ENCODE data around the gene DGKD. TPM values are rescaled to one million over a fixed set of nuclear protein-coding genes. Genes with fewer than 3 reads are reported as not detected.

The DGKD gene
- total and polyA plus RNA-seq, 9 of the 15 experiments (the other 6 are each of a cell fraction or from before 2014, with no cell fraction given): 0.52 to 29.5 (median 10.6) TPM

DNA sequence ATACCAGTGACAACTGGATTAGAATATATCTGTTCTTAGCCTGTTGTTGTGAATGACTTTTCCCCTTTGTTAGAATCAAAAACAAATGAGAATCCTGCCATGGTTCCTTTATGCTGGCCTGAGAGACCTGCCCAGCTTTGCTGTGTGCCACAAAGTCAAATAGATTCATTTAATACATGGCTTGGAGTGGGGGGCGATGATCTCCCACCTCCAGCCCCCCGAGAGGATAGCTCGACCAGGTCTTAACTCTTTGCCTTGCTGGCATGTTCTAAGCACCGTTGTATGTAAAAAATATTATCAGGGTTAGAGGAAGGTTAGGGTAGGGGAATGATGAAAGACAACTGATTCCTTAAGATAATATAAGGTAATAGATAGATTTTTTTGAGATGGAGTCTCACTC, 22.2 kb upstream of the DGKD start:
- no peak overlapping the region for H3K4me2 ChIP-seq (ENCODE audit: insufficient read depth, low read length)
- in situ Hi-C loops (cut with MboI): no loop called here
- no peak overlapping the region for H3K27ac ChIP-seq (ENCODE audit: extremely low read depth, low read depth, low read length)
- H3K9me1 ChIP-seq (ENCODE audit: control insufficient read depth, insufficient read depth, low read length): no peaks in the 10 kb centered on the region
- H3K9ac ChIP-seq (ENCODE audit: insufficient read depth in 1 of 2, low read depth in 2 of 2, low read length in 2 of 2): no peak overlapping the region
- no peaks in the 10 kb centered on the region for H3K79me2 ChIP-seq (ENCODE audit: control insufficient read depth, insufficient read depth, low read length)
- no TSS peak for BruUV-seq (replicated peaks)
- WGBS (ENCODE audit: insufficient coverage, low coverage, missing lambda C conversion rate): 40% methylated on average over 4 of the region's 4 CpGs
- no peak overlapping the region for H3K4me3 ChIP-seq
- TF ChIP-seq CBFA2T3 (IDR thresholded peaks at IDR 0.05): no peak
- TF ChIP-seq MITF (IDR thresholded peaks at IDR 0.05): no peak
- TF ChIP-seq SREBF1 (IDR thresholded peaks at IDR 0.05; ENCODE audit: borderline replicate concordance, low read depth, low read length): no peak
- TF ChIP-seq GTF2E2 (tag; IDR thresholded peaks at IDR 0.05): no peak
- TF ChIP-seq YBX1 (IDR thresholded peaks at IDR 0.05): no peak
- TF ChIP-seq FOXJ2 (tag; IDR thresholded peaks at IDR 0.05): no peak
- H3K36me3 ChIP-seq (ENCODE audit: control insufficient read depth, insufficient read depth, low read length): no peaks in the 10 kb centered on the region
- intact Hi-C loops (cut with micrococcal nuclease): no loop called here
- POLR2A ChIA-PET: interaction anchor here (1.1 kb wide), 1 partner anchor 10 kb away, joined by 3 read pairs; no protein-coding TSS in a partner anchor
- H3K9me3 ChIP-seq (replicated peaks; ENCODE audit: control insufficient read depth, insufficient read depth, low read depth, low read length): no peaks in the 10 kb centered on the region
- ATAC-seq (no peak), FAIRE-seq (no peak), DNase-seq (ENCODE audit: extremely low read depth in 1 of 4, low spot score in 3 of 4) (no peak)
- CTCF ChIA-PET (ENCODE audit: low intra/inter-chr PET ratio): no interaction called here
- H3K4me1 ChIP-seq (replicated peaks in 1 of 2; ENCODE audit: control insufficient read depth in 2 of 2, insufficient read depth in 2 of 2, low read length in 2 of 2): peaks cover 0 to 21% of the 10 kb centered on the region in 2 experiments; a peak in 4 of 5 replicates
- no peak overlapping the region for H2AFZ ChIP-seq (ENCODE audit: low read depth, low read length)
- no peaks in the 10 kb centered on the region for H4K20me1 ChIP-seq (replicated peaks; ENCODE audit: control insufficient read depth, insufficient read depth, low read length)
- H3K27me3 ChIP-seq (ENCODE audit: control insufficient read depth in 2 of 2, insufficient read depth in 2 of 2, low read length in 2 of 2): no peaks in the 10 kb centered on the region
